Natural killer cell (primary cell): ENCODE measurements around the gene PIN4. TPM values are rescaled to one million over a fixed set of nuclear protein-coding genes. Genes with fewer than 3 reads are reported as not detected.
A peak's percentile ranks its signal among the peaks of the same experiment; 100 is the strongest.

Source experiments
- ATAC-seq, 3 donors: fragments of 150-1000 bp in 2 of 3; fragments of 200-7000 bp in 1 of 3; cut with Tn5 transposase; 1 replicate in 1 of 3; 2 replicates in 2 of 3; pipeline ENCODE4 v1.10.0; 2021; ENCODE audit warnings: mild to moderate bottlenecking in 2 of 3, moderate library complexity in 2 of 3
- DNase-seq, 2 donors: peaks; one replicate each; pipeline versions ENCODE4 v3.0.0 to v3.0.0-alpha.2; 2013 to 2021; ENCODE audit warnings: mixed read lengths in 1 of 2
- H3K27ac ChIP-seq: one replicate; pipeline ENCODE4 v1.5.1; 2013; ENCODE audit warnings: mild to moderate bottlenecking, low read length
- H3K27me3 ChIP-seq: one replicate; pipeline ENCODE4 v1.6.1; 2013; ENCODE audit warnings: low read length; ENCODE audit not compliant: control insufficient read depth, insufficient read depth
- H3K36me3 ChIP-seq: one replicate; pipeline ENCODE4 v1.6.1; 2013; ENCODE audit warnings: low read length; ENCODE audit not compliant: control insufficient read depth, insufficient read depth
- H3K4me1 ChIP-seq: one replicate; pipeline ENCODE4 v1.6.1; 2013; ENCODE audit warnings: low read length; ENCODE audit not compliant: control insufficient read depth, insufficient read depth
- H3K4me3 ChIP-seq: one replicate; pipeline ENCODE4 v1.5.1; 2013; ENCODE audit warnings: low read length
- H3K9me3 ChIP-seq: one replicate; pipeline ENCODE4 v1.6.1; 2013; ENCODE audit warnings: low read length; ENCODE audit not compliant: control insufficient read depth, insufficient read depth
- H3K27ac Mint-ChIP-seq, 2 donors: one replicate each; pipeline ENCODE4 v1.8.0; 2022; ENCODE audit warnings: mild to moderate bottlenecking in 2 of 2, mixed read lengths in 2 of 2, moderate library complexity in 1 of 2
- H3K27me3 Mint-ChIP-seq, 2 donors: one replicate each; pipeline ENCODE4 v1.8.0; 2022; ENCODE audit warnings: low read depth in 2 of 2, mixed read lengths in 2 of 2
- H3K36me3 Mint-ChIP-seq: one replicate; pipeline ENCODE4 v1.8.0; 2022; ENCODE audit warnings: mixed read lengths
- H3K4me1 Mint-ChIP-seq, 2 donors: one replicate each; pipeline ENCODE4 v1.8.0; 2022; ENCODE audit warnings: mixed read lengths in 2 of 2
- H3K4me3 Mint-ChIP-seq: one replicate; pipeline ENCODE4 v1.8.0; 2022; ENCODE audit warnings: mild to moderate bottlenecking, moderate library complexity, mixed read lengths
- H3K9me3 Mint-ChIP-seq, 2 donors: one replicate each; pipeline ENCODE4 v1.8.0; 2022; ENCODE audit warnings: mixed read lengths in 2 of 2
- CTCF ChIP-seq: fragments of 200-600 bp; IDR thresholded peaks from one replicate; pipeline ENCODE4 v1.8.0; 2022; ENCODE audit warnings: antibody characterized with exemption
- WGBS: methylation state at CpG from one replicate; pipeline ENCODE4 v1.1.7; 2013; ENCODE audit warnings: missing lambda C conversion rate; ENCODE audit not compliant: insufficient coverage; 5-methylcytosine and 5-hydroxymethylcytosine counted together
- intact Hi-C: fragments of 100-400 bp; cut with micrococcal nuclease; formaldehyde crosslinking; loops from one replicate; pipeline ENCODE4 v1.14.2; 2022
- total RNA-seq, 4 donors: library from RNA; stranded (reverse); fragments of 120-200 nt in 1 of 4; gene quantifications; one replicate each; pipeline versions ENCODE4 v1.2.3 to v1.2.4, GENCODE V29; 2013 to 2022

PIN4 gene
- total RNA-seq, result 1 to 10 TPM; 5.6 to 6.2 (median 5.9) TPM
- 13.9 TPM for total RNA-seq (2013)

- Histone ChIP-seq H3K27ac (peak within 1 kb of the TSS; percentile 67), H3K4me3 (peak within 1 kb of the TSS; percentile 92), H3K27me3 (no peaks in the 10 kb centered on the region), H3K36me3 (no peaks in the 10 kb centered on the region), H3K4me1 (peaks cover 13% of the 10 kb centered on the region), H3K9me3 (no peaks in the 10 kb centered on the region)
- Mint-ChIP-seq H3K36me3 (no peaks in the 10 kb centered on the region), H3K27me3 (no peaks in the 10 kb centered on the region), H3K27ac (no peak within 1 kb of the TSS), H3K4me1 (peaks cover 5 to 11% of the 10 kb centered on the region in 2 donors), H3K9me3 (no peaks in the 10 kb centered on the region), H3K4me3 (no peak within 1 kb of the TSS)
- DNase-seq (peak; percentile 70 to 91), ATAC-seq (peak; percentile 93 to 98 (median 94))
- intact Hi-C loops, result no loop called here
- TF ChIP-seq CTCF, result no peak
- WGBS, result under 1% methylated on average over 45 of the region's 46 CpGs
These were observed at the start of gene PIN4 for GRCh38 chrX:72181178-72182125. Gene PIN4, plus strand, starts transcription at chrX:72181757. Its CDS starts 29 bp downstream, at chrX:72181786.

- no peaks in the 10 kb centered on the region for H3K36me3 Mint-ChIP-seq
- H3K9me3 Mint-ChIP-seq, result no peaks in the 10 kb centered on the region
- WGBS, result 91% methylated on average over 3 of the region's 3 CpGs
- no peaks in the 10 kb centered on the region for H3K27me3 ChIP-seq
- peaks cover 8 to 21% of the 10 kb centered on the region in 2 donors for H3K4me1 Mint-ChIP-seq
- no peak overlapping the region for H3K27ac ChIP-seq
- peaks cover 0 to 9% of the 10 kb centered on the region in 2 donors for H3K27me3 Mint-ChIP-seq
- no peak for DNase-seq
- peaks cover 19% of the 10 kb centered on the region for H3K4me1 ChIP-seq
- TF ChIP-seq CTCF, result no peak
- H3K36me3 ChIP-seq, result peaks cover 7% of the 10 kb centered on the region
- H3K27ac Mint-ChIP-seq, result peak overlapping the region in 1 of 2 donors; percentile 54
- no peaks in the 10 kb centered on the region for H3K9me3 ChIP-seq
- intact Hi-C loops, result no loop called here
- no peak for ATAC-seq
- peak overlapping the region; percentile 42 for H3K4me3 ChIP-seq
- no peak overlapping the region for H3K4me3 Mint-ChIP-seq
These were observed 49.1 kb upstream of the PIN4 start for GRCh38 chrX:72132456-72132855.

- 96% methylated on average over 9 of the region's 11 CpGs for WGBS
- no peak for ATAC-seq
- Histone ChIP-seq H3K4me1 (peaks cover 19% of the 10 kb centered on the region), H3K4me3 (no peak overlapping the region), H3K9me3 (no peaks in the 10 kb centered on the region), H3K27me3 (no peaks in the 10 kb centered on the region), H3K27ac (no peak overlapping the region), H3K36me3 (peaks cover 12% of the 10 kb centered on the region)
- DNase-seq, result no peak
- intact Hi-C loops, result no loop called here
- H3K36me3 Mint-ChIP-seq, result no peaks in the 10 kb centered on the region
- no peak overlapping the region for H3K4me3 Mint-ChIP-seq
- H3K27me3 Mint-ChIP-seq, result peaks cover 0 to 6% of the 10 kb centered on the region in 2 donors
- no peak for TF ChIP-seq CTCF
- H3K9me3 Mint-ChIP-seq, result no peaks in the 10 kb centered on the region
- peaks cover 4 to 21% of the 10 kb centered on the region in 2 donors for H3K4me1 Mint-ChIP-seq
- H3K27ac Mint-ChIP-seq, result no peak overlapping the region
These were observed 47.6 kb upstream of the PIN4 start for GRCh38 chrX:72133851-72134546.
